GM23338 (cell line): ENCODE measurements around the gene PVALEF. TPM values are rescaled to one million over a fixed set of nuclear protein-coding genes. Genes with fewer than 3 reads are reported as not detected.

Source experiments
- ATAC-seq: fragments of 200-7000 bp; cut with Tn5 transposase; 3 replicates; pipeline ENCODE4 v1.9.1; 2020
- DNase-seq: peaks from one replicate; pipeline ENCODE4 v3.0.0-alpha.2; 2015; ENCODE audit warnings: low spot score
- H2AFZ ChIP-seq: fragments of 200-600 bp; sonication (generic); 2 replicates; pipeline ENCODE4 v1.8.0; 2016; ENCODE audit warnings: antibody characterized with exemption, mild to moderate bottlenecking, moderate library complexity
- H3F3A ChIP-seq: fragments of 200-600 bp; sonication (generic); replicated peaks from 2 replicates; pipeline ENCODE4 v1.8.0; 2017; ENCODE audit warnings: antibody characterized with exemption, mixed run types, low read depth
- H3K27ac ChIP-seq: fragments of 200-600 bp; sonication (generic); 2 replicates; pipeline ENCODE4 v1.6.1; 2016; ENCODE audit warnings: low read depth
- H3K27me3 ChIP-seq: fragments of 200-600 bp; sonication (generic); 2 replicates; pipeline ENCODE4 v1.8.0; 2016; ENCODE audit warnings: mild to moderate bottlenecking, mixed run types, moderate library complexity; ENCODE audit not compliant: insufficient read depth
- H3K36me3 ChIP-seq: fragments of 200-600 bp; sonication (generic); 2 replicates; pipeline ENCODE4 v1.8.0; 2016; ENCODE audit warnings: mild to moderate bottlenecking; ENCODE audit not compliant: insufficient read depth
- H3K4me1 ChIP-seq: fragments of 200-600 bp; sonication (generic); 2 replicates; pipeline ENCODE4 v1.8.0; 2016; ENCODE audit warnings: mild to moderate bottlenecking, moderate library complexity; ENCODE audit not compliant: insufficient read depth
- H3K4me2 ChIP-seq: fragments of 200-600 bp; sonication (generic); 2 replicates; pipeline ENCODE4 v1.7.1; 2017; ENCODE audit warnings: mixed run types
- H3K4me3 ChIP-seq: fragments of 200-600 bp; sonication (generic); 2 replicates; pipeline ENCODE4 v1.6.1; 2016; ENCODE audit warnings: mixed run types
- H3K79me2 ChIP-seq: fragments of 200-600 bp; sonication (generic); replicated peaks from 2 replicates; pipeline ENCODE4 v1.8.0; 2017; ENCODE audit warnings: mild to moderate bottlenecking; ENCODE audit not compliant: insufficient read depth
- H3K9me2 ChIP-seq: fragments of 200-600 bp; sonication (generic); 2 replicates; pipeline ENCODE4 v1.8.0; 2017; ENCODE audit not compliant: insufficient read depth
- H4K20me1 ChIP-seq: fragments of 200-600 bp; sonication (generic); replicated peaks from 2 replicates; pipeline ENCODE4 v1.8.0; 2017; ENCODE audit warnings: mild to moderate bottlenecking; ENCODE audit not compliant: insufficient read depth
- H3K27ac Mint-ChIP-seq: 2 replicates; pipeline ENCODE4 v1.8.0; 2020; ENCODE audit warnings: inconsistent platforms, mild to moderate bottlenecking, moderate library complexity, mixed read lengths
- H3K27me3 Mint-ChIP-seq: 3 replicates; pipeline ENCODE4 v1.8.0; 2022; ENCODE audit warnings: low read depth, mild to moderate bottlenecking, moderate library complexity, mixed read lengths, inconsistent platforms; ENCODE audit not compliant: insufficient read depth, poor library complexity
- H3K36me3 Mint-ChIP-seq: 3 replicates; pipeline ENCODE4 v1.8.0; 2021; ENCODE audit warnings: low read depth, mild to moderate bottlenecking, inconsistent platforms, moderate library complexity, mixed read lengths
- H3K4me1 Mint-ChIP-seq: 3 replicates; pipeline ENCODE4 v1.8.0; 2020; ENCODE audit warnings: mild to moderate bottlenecking, inconsistent platforms, mixed read lengths
- H3K4me3 Mint-ChIP-seq: 3 replicates; pipeline ENCODE4 v1.8.0; 2021; ENCODE audit warnings: moderate library complexity, mild to moderate bottlenecking, inconsistent platforms, mixed read lengths
- H3K9me3 Mint-ChIP-seq: 3 replicates; pipeline ENCODE4 v1.8.0; 2020; ENCODE audit warnings: moderate library complexity, mild to moderate bottlenecking, inconsistent platforms, mixed read lengths
- CREB1 ChIP-seq: fragments of 250-450 bp; sonication (Bioruptor Pico); IDR thresholded peaks from 2 replicates; pipeline ENCODE4 v1.5.0; 2020; ENCODE audit warnings: low read depth, mild to moderate bottlenecking, moderate library complexity
- CTCF ChIP-seq, 2 experiments: fragments of 200-600 bp in 1 of 2; sonication (generic) in 1 of 2; conservative IDR thresholded peaks; 2 replicates each; pipeline versions ENCODE4 v1.5.1 to v1.6.1; 2016 to 2017; ENCODE audit warnings: antibody characterized with exemption in 2 of 2, low read depth in 2 of 2, mild to moderate bottlenecking in 2 of 2, moderate library complexity in 1 of 2
- EZH2 ChIP-seq: fragments of 200-600 bp; sonication (generic); IDR thresholded peaks from one replicate; pipeline ENCODE4 v1.8.0; 2017; ENCODE audit warnings: antibody characterized with exemption, mild to moderate bottlenecking, low read depth; ENCODE audit not compliant: unreplicated experiment
- EZH2phosphoT487 ChIP-seq: fragments of 200-600 bp; sonication (generic); IDR thresholded peaks from one replicate; pipeline ENCODE4 v1.8.1; 2018; ENCODE audit warnings: antibody characterized with exemption; ENCODE audit not compliant: unreplicated experiment
- JUNB ChIP-seq: IDR thresholded peaks from one replicate; pipeline ENCODE4 v1.6.1; 2016; ENCODE audit warnings: antibody characterized with exemption; ENCODE audit not compliant: unreplicated experiment
- NANOG ChIP-seq: IDR thresholded peaks from 2 replicates; pipeline ENCODE4 v1.6.1; 2016; ENCODE audit warnings: antibody characterized with exemption, borderline replicate concordance
- POLR2AphosphoS5 ChIP-seq: IDR thresholded peaks from 2 replicates; pipeline ENCODE4 v1.6.1; 2016; ENCODE audit warnings: antibody characterized with exemption, low read depth
- REST ChIP-seq: IDR thresholded peaks from one replicate; pipeline ENCODE4 v1.6.1; 2018; ENCODE audit warnings: antibody characterized with exemption; ENCODE audit not compliant: unreplicated experiment
- STAT1 ChIP-seq: IDR thresholded peaks from one replicate; pipeline ENCODE4 v1.6.1; 2016; ENCODE audit warnings: antibody characterized with exemption; ENCODE audit not compliant: unreplicated experiment
- ZNF114 ChIP-seq: fragments of 250-450 bp; sonication (Bioruptor Pico); IDR thresholded peaks from 2 replicates; pipeline ENCODE4 v1.5.0; 2020; ENCODE audit warnings: mild to moderate bottlenecking, moderate library complexity
- ZNF331 ChIP-seq: fragments of 250-450 bp; sonication (Bioruptor Pico); IDR thresholded peaks from 2 replicates; pipeline ENCODE4 v1.5.0; 2020; ENCODE audit warnings: low read depth, mild to moderate bottlenecking, moderate library complexity
- polyA plus RNA-seq: library from polyadenylated mRNA; unstranded; fragments of >200 nt; fragmentation: Nextera tagmentation; extraction: Ambion mirVana; gene quantifications from 2 replicates; pipeline ENCODE4 v1.2.1, GENCODE V29; 2016
- total RNA-seq: library from RNA; depleted of rRNA; stranded (reverse); fragments of >200 nt; shearing (Covaris generic); gene quantifications from 2 replicates; pipeline ENCODE4 v1.2.3, GENCODE V29; 2014
- TF ChIP-seq, protein P1 (sequence below): IDR thresholded peaks from 2 replicates; pipeline ENCODE4 v1.6.1; 2016; ENCODE audit warnings: antibody characterized with exemption
- TF ChIP-seq, protein P2 (sequence below): fragments of 250-450 bp; sonication (Bioruptor Pico); IDR thresholded peaks from 2 replicates; pipeline ENCODE4 v1.5.0; 2020; ENCODE audit warnings: mild to moderate bottlenecking, moderate library complexity

PVALEF gene
- total and polyA plus RNA-seq, 2 experiments from 2014 or later = not detected

DNA sequence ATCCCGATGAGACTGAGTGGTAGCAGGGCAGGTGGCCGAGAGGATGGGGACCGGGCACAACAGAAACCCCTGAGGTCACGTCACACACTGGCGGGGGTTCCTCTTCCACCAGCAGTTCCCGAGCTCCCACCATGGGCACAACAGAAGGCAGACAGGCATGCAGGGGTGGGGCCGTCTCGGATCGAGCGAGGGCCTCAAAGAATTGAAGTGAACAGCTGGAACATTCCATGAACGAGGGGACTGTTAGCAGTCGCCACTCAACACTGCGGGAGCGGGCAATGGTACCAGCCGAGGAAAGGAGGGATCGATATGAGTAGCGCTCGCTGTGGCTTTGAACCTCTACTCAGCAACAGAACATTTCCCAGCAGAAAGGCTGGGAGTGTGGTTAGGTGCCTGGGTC, 52.2 kb downstream of the PVALEF start:
- H3K4me2 ChIP-seq = no peak overlapping the region
- Mint-ChIP-seq H3K9me3 (no peaks in the 10 kb centered on the region), H3K27ac (no peak overlapping the region), H3K36me3 (no peaks in the 10 kb centered on the region; the same call in 1 of the 3 replicates), H3K4me1 (peaks cover 8% of the 10 kb centered on the region), H3K27me3 (peaks cover 6% of the 10 kb centered on the region), H3K4me3 (no peak overlapping the region)
- H3K9me2 ChIP-seq = no peaks in the 10 kb centered on the region
- peaks cover 51% of the 10 kb centered on the region for H3K79me2 ChIP-seq
- H3K4me3 ChIP-seq = no peak overlapping the region
- DNase-seq (no peak), ATAC-seq (no peak)
- H3F3A ChIP-seq = no peaks in the 10 kb centered on the region
- H3K4me1 ChIP-seq = peaks cover 9% of the 10 kb centered on the region; the same call in 1 of the 2 replicates
- H3K27me3 ChIP-seq = no peaks in the 10 kb centered on the region
- TF ChIP-seq, protein P1, sequence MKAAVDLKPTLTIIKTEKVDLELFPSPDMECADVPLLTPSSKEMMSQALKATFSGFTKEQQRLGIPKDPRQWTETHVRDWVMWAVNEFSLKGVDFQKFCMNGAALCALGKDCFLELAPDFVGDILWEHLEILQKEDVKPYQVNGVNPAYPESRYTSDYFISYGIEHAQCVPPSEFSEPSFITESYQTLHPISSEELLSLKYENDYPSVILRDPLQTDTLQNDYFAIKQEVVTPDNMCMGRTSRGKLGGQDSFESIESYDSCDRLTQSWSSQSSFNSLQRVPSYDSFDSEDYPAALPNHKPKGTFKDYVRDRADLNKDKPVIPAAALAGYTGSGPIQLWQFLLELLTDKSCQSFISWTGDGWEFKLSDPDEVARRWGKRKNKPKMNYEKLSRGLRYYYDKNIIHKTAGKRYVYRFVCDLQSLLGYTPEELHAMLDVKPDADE = no peak
- TF ChIP-seq REST = no peak
- TF ChIP-seq CTCF (conservative IDR thresholded peaks at IDR 0.05; ENCODE audit: low read depth in 2 of 2) = no peak
- no peak for TF ChIP-seq EZH2
- TF ChIP-seq ZNF331 (CRISPR knock-in tag) = no peak
- no peak for TF ChIP-seq CREB1 (CRISPR knock-in tag)
- no peak for TF ChIP-seq ZNF114 (CRISPR knock-in tag)
- TF ChIP-seq EZH2phosphoT487 = no peak
- TF ChIP-seq JUNB = no peak
- TF ChIP-seq, protein P2, sequence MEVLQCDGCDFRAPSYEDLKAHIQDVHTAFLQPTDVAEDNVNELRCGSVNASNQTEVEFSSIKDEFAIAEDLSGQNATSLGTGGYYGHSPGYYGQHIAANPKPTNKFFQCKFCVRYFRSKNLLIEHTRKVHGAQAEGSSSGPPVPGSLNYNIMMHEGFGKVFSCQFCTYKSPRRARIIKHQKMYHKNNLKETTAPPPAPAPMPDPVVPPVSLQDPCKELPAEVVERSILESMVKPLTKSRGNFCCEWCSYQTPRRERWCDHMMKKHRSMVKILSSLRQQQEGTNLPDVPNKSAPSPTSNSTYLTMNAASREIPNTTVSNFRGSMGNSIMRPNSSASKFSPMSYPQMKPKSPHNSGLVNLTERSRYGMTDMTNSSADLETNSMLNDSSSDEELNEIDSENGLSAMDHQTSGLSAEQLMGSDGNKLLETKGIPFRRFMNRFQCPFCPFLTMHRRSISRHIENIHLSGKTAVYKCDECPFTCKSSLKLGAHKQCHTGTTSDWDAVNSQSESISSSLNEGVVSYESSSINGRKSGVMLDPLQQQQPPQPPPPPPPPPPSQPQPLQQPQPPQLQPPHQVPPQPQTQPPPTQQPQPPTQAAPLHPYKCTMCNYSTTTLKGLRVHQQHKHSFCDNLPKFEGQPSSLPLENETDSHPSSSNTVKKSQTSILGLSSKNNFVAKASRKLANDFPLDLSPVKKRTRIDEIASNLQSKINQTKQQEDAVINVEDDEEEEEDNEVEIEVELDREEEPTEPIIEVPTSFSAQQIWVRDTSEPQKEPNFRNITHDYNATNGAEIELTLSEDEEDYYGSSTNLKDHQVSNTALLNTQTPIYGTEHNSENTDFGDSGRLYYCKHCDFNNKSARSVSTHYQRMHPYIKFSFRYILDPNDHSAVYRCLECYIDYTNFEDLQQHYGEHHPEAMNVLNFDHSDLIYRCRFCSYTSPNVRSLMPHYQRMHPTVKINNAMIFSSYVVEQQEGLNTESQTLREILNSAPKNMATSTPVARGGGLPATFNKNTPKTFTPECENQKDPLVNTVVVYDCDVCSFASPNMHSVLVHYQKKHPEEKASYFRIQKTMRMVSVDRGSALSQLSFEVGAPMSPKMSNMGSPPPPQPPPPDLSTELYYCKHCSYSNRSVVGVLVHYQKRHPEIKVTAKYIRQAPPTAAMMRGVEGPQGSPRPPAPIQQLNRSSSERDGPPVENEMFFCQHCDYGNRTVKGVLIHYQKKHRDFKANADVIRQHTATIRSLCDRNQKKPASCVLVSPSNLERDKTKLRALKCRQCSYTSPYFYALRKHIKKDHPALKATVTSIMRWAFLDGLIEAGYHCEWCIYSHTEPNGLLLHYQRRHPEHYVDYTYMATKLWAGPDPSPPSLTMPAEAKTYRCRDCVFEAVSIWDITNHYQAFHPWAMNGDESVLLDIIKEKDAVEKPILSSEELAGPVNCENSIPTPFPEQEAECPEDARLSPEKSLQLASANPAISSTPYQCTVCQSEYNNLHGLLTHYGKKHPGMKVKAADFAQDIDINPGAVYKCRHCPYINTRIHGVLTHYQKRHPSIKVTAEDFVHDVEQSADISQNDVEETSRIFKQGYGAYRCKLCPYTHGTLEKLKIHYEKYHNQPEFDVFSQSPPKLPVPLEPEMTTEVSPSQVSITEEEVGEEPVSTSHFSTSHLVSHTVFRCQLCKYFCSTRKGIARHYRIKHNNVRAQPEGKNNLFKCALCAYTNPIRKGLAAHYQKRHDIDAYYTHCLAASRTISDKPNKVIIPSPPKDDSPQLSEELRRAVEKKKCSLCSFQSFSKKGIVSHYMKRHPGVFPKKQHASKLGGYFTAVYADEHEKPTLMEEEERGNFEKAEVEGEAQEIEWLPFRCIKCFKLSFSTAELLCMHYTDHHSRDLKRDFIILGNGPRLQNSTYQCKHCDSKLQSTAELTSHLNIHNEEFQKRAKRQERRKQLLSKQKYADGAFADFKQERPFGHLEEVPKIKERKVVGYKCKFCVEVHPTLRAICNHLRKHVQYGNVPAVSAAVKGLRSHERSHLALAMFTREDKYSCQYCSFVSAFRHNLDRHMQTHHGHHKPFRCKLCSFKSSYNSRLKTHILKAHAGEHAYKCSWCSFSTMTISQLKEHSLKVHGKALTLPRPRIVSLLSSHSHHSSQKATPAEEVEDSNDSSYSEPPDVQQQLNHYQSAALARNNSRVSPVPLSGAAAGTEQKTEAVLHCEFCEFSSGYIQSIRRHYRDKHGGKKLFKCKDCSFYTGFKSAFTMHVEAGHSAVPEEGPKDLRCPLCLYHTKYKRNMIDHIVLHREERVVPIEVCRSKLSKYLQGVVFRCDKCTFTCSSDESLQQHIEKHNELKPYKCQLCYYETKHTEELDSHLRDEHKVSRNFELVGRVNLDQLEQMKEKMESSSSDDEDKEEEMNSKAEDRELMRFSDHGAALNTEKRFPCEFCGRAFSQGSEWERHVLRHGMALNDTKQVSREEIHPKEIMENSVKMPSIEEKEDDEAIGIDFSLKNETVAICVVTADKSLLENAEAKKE (CRISPR knock-in tag) = no peak
- no peak for TF ChIP-seq STAT1
- TF ChIP-seq POLR2AphosphoS5 = no peak
- TF ChIP-seq NANOG = no peak
- H3K27ac ChIP-seq = peak overlapping the region; percentile 39; the same call in 1 of the 2 replicates
- no peaks in the 10 kb centered on the region for H3K36me3 ChIP-seq
- no peak overlapping the region for H2AFZ ChIP-seq
- peaks cover 8% of the 10 kb centered on the region for H4K20me1 ChIP-seq
